Liver (tissue), 9 donors: ENCODE results near the gene CUL4A. TPM values are rescaled to one million over a fixed set of nuclear protein-coding genes. Genes with fewer than 3 reads are reported as not detected.

ENCODE experiments used
- DNase-seq: peaks from one replicate; pipeline ENCODE4 v3.0.0-alpha.2; 2017; ENCODE audit warnings: low spot score
- H3K27ac ChIP-seq, 2 donors: one replicate each; pipeline ENCODE4 v1.7.0; 2013; ENCODE audit warnings: inconsistent platforms in 2 of 2, low read length in 2 of 2, control low read depth in 1 of 2, low read depth in 1 of 2, mild to moderate bottlenecking in 1 of 2
- H3K27me3 ChIP-seq, 4 donors: one replicate each; pipeline versions ENCODE4 v1.6.1 to v1.7.0; 2013; ENCODE audit warnings: low read length in 3 of 4, inconsistent platforms in 1 of 4, mild to moderate bottlenecking in 1 of 4, moderate library complexity in 1 of 4; ENCODE audit not compliant: control insufficient read depth in 4 of 4, insufficient read depth in 4 of 4
- H3K36me3 ChIP-seq, 4 donors: one replicate each; pipeline versions ENCODE4 v1.6.1 to v1.7.0; 2013; ENCODE audit warnings: low read length in 3 of 4, mild to moderate bottlenecking in 3 of 4, low read depth in 1 of 4, moderate library complexity in 1 of 4; ENCODE audit not compliant: control insufficient read depth in 4 of 4, insufficient read depth in 3 of 4
- H3K4me1 ChIP-seq, 4 donors: one replicate each; pipeline versions ENCODE4 v1.6.1 to v1.7.0; 2013; ENCODE audit warnings: low read length in 3 of 4, mild to moderate bottlenecking in 3 of 4, moderate library complexity in 1 of 4; ENCODE audit not compliant: control insufficient read depth in 4 of 4, insufficient read depth in 4 of 4
- H3K4me3 ChIP-seq, 3 donors: one replicate each; pipeline versions ENCODE4 v1.6.1 to v1.7.0; 2013; ENCODE audit warnings: low read length in 3 of 3, control low read depth in 1 of 3, low read depth in 1 of 3, mild to moderate bottlenecking in 1 of 3
- H3K9ac ChIP-seq, 2 donors: one replicate each; pipeline ENCODE4 v1.7.0; 2013; ENCODE audit warnings: low read length in 2 of 2, mild to moderate bottlenecking in 2 of 2, moderate library complexity in 2 of 2, control low read depth in 1 of 2, low read depth in 1 of 2
- H3K9me3 ChIP-seq, 4 donors: one replicate each; pipeline versions ENCODE4 v1.6.1 to v1.7.0; 2013; ENCODE audit warnings: low read length in 3 of 4; ENCODE audit not compliant: control insufficient read depth in 4 of 4
- CTCF ChIP-seq: fragments of 150-350 bp; IDR thresholded peaks from 2 replicates; pipeline ENCODE4 v1.5.1; 2017; ENCODE audit warnings: improper control_type of control experiment, low read depth, low read length; ENCODE audit not compliant: missing input control
- EGR1 ChIP-seq, 2 donors: IDR thresholded peaks; 2 replicates each; pipeline ENCODE4 v1.6.1; 2016 to 2018; ENCODE audit warnings: antibody characterized with exemption in 2 of 2, low read depth in 2 of 2
- FOXA2 ChIP-seq: IDR thresholded peaks from 2 replicates; pipeline ENCODE4 v1.6.1; 2016; ENCODE audit warnings: antibody characterized with exemption
- GABPA ChIP-seq, 2 donors: IDR thresholded peaks in 1 of 2; conservative IDR thresholded peaks in 1 of 2; 2 replicates each; pipeline ENCODE4 v1.6.1; 2016; ENCODE audit warnings: antibody characterized with exemption in 2 of 2, mild to moderate bottlenecking in 1 of 2, moderate library complexity in 1 of 2
- HNF4G ChIP-seq: IDR thresholded peaks from 2 replicates; pipeline ENCODE4 v1.6.1; 2016; ENCODE audit warnings: antibody characterized with exemption
- MAX ChIP-seq: IDR thresholded peaks from 2 replicates; pipeline ENCODE4 v1.6.1; 2016; ENCODE audit warnings: antibody characterized with exemption
- NR2F2 ChIP-seq: IDR thresholded peaks from 2 replicates; pipeline ENCODE4 v1.6.1; 2016; ENCODE audit warnings: antibody characterized with exemption
- RAD21 ChIP-seq, 2 donors: IDR thresholded peaks; 2 replicates each; pipeline ENCODE4 v1.6.1; 2016; ENCODE audit warnings: antibody characterized with exemption in 2 of 2, mild to moderate bottlenecking in 2 of 2
- REST ChIP-seq: IDR thresholded peaks from 2 replicates; pipeline ENCODE4 v1.6.1; 2016; ENCODE audit warnings: antibody characterized with exemption, mild to moderate bottlenecking
- SP1 ChIP-seq: IDR thresholded peaks from 2 replicates; pipeline ENCODE4 v1.6.1; 2018; ENCODE audit warnings: antibody characterized with exemption, mild to moderate bottlenecking
- TAF1 ChIP-seq: conservative IDR thresholded peaks from 2 replicates; pipeline ENCODE4 v1.6.1; 2016; ENCODE audit warnings: antibody characterized with exemption, mild to moderate bottlenecking
- ZBTB33 ChIP-seq: IDR thresholded peaks from 2 replicates; pipeline ENCODE4 v1.6.1; 2016; ENCODE audit warnings: antibody characterized with exemption
- WGBS: extraction: QIAGEN DNeasy Blood & Tissue Kit; methylation state at CpG from one replicate; pipeline ENCODE4 v1.1.7; 2013; 5-methylcytosine and 5-hydroxymethylcytosine counted together
- polyA plus RNA-seq, 2 donors: library from polyadenylated mRNA; stranded (reverse) in 1 of 2; unstranded in 1 of 2; fragments of 200-250 nt in 1 of 2; fragments of >200 nt in 1 of 2; fragmentation: Nextera tagmentation in 1 of 2; extraction: Ambion mirVana in 1 of 2; gene quantifications; one replicate each; pipeline versions ENCODE4 v1.2.1 to v1.2.3, GENCODE V29; 2013 to 2015
- total RNA-seq, 2 donors: library from RNA; depleted of rRNA; stranded (reverse); fragments of >200 nt; gene quantifications; one replicate each; pipeline ENCODE4 v1.2.3, GENCODE V29; 2014
- donor health status: healthy.
- donor health status: healthy.
- donor health status: healthy.
- donor health status: healthy.
- donor health status: healthy.

Gene CUL4A
- total and polyA plus RNA-seq, 4 donors = 19.9 to 89.4 (median 45.9) TPM

GRCh38 chr13:113220877-113221276 lies 11.5 kb downstream of the CUL4A start:
- H3K9me3 ChIP-seq = no peaks in the 10 kb centered on the region
- peak overlapping the region in 1 of 2 donors; percentile 27 for H3K27ac ChIP-seq
- peaks cover 12 to 34% (median 29%) of the 10 kb centered on the region in 4 donors for H3K4me1 ChIP-seq
- TF ChIP-seq GABPA (IDR thresholded peaks at IDR 0.05 in 1 of 2, conservative IDR thresholded peaks at IDR 0.05 in 1 of 2) = no peak
- TF ChIP-seq CTCF = peak; percentile 23
- peak in 1 of 2 donors; percentile 64 for TF ChIP-seq RAD21 (IDR thresholded peaks at IDR 0.05)
- no peak for TF ChIP-seq NR2F2
- 91% methylated on average over 7 of the region's 7 CpGs for WGBS
- H3K36me3 ChIP-seq = peaks cover 4 to 21% (median 14%) of the 10 kb centered on the region in 4 donors
- DNase-seq = peak; percentile 53
- H3K9ac ChIP-seq = no peak overlapping the region
- no peak overlapping the region for H3K4me3 ChIP-seq
- H3K27me3 ChIP-seq = no peaks in the 10 kb centered on the region

- Histone ChIP-seq H3K9me3 (no peaks in the 10 kb centered on the region), H3K4me1 (peaks cover 9 to 23% (median 19%) of the 10 kb centered on the region in 4 donors), H3K27ac (no peak overlapping the region), H3K36me3 (peaks cover 6 to 27% (median 18%) of the 10 kb centered on the region in 4 donors), H3K27me3 (no peaks in the 10 kb centered on the region), H3K9ac (no peak overlapping the region), H3K4me3 (no peak overlapping the region)
- TF ChIP-seq TAF1 = no peak
- TF ChIP-seq EGR1 (IDR thresholded peaks at IDR 0.05; ENCODE audit: low read depth in 2 of 2) = no peak
- TF ChIP-seq MAX = no peak
- TF ChIP-seq HNF4G = no peak
- WGBS = 99% methylated on average over 7 of the region's 7 CpGs
- no peak for DNase-seq
Measured at GRCh38 chr13:113223070-113223469, 13.7 kb downstream of the CUL4A start.

GRCh38 chr13:113224486-113224885 lies 15.1 kb downstream of the CUL4A start:
- Histone ChIP-seq H3K27ac (no peak overlapping the region), H3K36me3 (peaks cover 4 to 37% (median 25%) of the 10 kb centered on the region in 4 donors), H3K27me3 (no peaks in the 10 kb centered on the region), H3K9me3 (no peaks in the 10 kb centered on the region), H3K9ac (no peak overlapping the region), H3K4me3 (no peak overlapping the region), H3K4me1 (peaks cover 6 to 15% (median 13%) of the 10 kb centered on the region in 4 donors)
- no peak for DNase-seq
- WGBS = 90% methylated on average over 10 of the region's 10 CpGs
- TF ChIP-seq TAF1 (no peak), REST (no peak), EGR1 (IDR thresholded peaks at IDR 0.05; ENCODE audit: low read depth in 2 of 2) (no peak), HNF4G (no peak), SP1 (no peak), FOXA2 (no peak), CTCF (no peak), ZBTB33 (no peak)
